Measurements from ENCODE around the gene CCR6.
"Not testable (repeated sequence)": the region's sequence is repeated elsewhere in the genome, so short reads cannot be mapped to it uniquely, and the experiment has no call there.

Gene CCR6

DNA sequence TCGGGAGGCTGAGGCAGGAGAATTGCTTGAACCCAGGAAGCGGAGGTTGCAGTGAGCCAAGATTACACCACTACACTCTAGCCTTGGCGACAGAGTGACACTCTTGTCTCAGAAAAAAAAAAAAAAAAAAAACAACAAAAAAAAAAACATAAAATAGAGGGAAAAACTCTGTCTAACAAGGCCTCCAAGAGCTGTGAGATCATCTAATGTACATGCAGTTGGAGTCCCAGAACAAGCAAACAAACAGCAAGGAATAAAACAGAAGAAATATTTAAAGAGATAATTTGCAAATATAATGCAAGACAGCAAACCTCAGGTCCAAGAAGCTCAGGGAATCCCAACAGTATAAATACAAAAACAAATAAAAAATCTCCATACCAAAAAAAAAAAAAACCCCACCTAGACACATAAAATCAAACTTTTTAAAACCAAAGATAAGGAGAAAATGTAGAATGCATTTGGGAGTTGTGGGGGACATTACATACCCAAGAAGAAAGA is 35.0 kb upstream of the CCR6 start:
- Mint-ChIP-seq H3K27me3 (ENCODE audit: low read depth) (no peaks in the 10 kb centered on the region), H3K4me1 (peaks cover 22% of the 10 kb centered on the region), H3K9me3 (peaks cover 34% of the 10 kb centered on the region), H3K27ac (no peak overlapping the region), H3K36me3 (ENCODE audit: low read depth) (peaks cover 5% of the 10 kb centered on the region), H3K4me3 (no peak overlapping the region)
- TF ChIP-seq, protein P1, sequence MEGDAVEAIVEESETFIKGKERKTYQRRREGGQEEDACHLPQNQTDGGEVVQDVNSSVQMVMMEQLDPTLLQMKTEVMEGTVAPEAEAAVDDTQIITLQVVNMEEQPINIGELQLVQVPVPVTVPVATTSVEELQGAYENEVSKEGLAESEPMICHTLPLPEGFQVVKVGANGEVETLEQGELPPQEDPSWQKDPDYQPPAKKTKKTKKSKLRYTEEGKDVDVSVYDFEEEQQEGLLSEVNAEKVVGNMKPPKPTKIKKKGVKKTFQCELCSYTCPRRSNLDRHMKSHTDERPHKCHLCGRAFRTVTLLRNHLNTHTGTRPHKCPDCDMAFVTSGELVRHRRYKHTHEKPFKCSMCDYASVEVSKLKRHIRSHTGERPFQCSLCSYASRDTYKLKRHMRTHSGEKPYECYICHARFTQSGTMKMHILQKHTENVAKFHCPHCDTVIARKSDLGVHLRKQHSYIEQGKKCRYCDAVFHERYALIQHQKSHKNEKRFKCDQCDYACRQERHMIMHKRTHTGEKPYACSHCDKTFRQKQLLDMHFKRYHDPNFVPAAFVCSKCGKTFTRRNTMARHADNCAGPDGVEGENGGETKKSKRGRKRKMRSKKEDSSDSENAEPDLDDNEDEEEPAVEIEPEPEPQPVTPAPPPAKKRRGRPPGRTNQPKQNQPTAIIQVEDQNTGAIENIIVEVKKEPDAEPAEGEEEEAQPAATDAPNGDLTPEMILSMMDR (IDR thresholded peaks at IDR 0.05; ENCODE audit: unreplicated experiment in 3 of 3): no peak

DNA sequence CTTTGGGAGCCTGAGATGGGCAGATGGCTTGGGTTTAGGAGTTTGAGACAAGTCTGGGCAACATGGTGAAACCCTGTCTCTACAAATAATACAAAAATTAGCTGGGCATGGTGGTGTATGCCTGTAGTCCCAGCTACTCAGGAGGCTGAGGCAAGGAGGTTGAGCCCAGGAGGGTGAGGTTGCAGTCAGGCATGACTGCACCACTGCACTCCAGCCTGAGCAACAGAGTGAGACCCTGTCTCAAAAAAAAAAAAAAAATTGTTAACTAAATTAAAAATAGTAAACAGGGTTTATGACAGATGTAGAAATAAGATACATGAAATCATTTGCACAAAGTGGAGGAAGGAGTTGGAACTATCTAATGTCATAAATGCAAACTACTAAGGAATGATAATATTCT is 34.2 kb upstream of the CCR6 start:
- not testable (repeated sequence) for H3K27ac Mint-ChIP-seq; H3K36me3 Mint-ChIP-seq (ENCODE audit: low read depth); H3K27me3 Mint-ChIP-seq (ENCODE audit: low read depth); H3K4me3 Mint-ChIP-seq
- peaks cover 26% of the 10 kb centered on the region for H3K9me3 Mint-ChIP-seq
- peaks cover 29% of the 10 kb centered on the region for H3K4me1 Mint-ChIP-seq

DNA sequence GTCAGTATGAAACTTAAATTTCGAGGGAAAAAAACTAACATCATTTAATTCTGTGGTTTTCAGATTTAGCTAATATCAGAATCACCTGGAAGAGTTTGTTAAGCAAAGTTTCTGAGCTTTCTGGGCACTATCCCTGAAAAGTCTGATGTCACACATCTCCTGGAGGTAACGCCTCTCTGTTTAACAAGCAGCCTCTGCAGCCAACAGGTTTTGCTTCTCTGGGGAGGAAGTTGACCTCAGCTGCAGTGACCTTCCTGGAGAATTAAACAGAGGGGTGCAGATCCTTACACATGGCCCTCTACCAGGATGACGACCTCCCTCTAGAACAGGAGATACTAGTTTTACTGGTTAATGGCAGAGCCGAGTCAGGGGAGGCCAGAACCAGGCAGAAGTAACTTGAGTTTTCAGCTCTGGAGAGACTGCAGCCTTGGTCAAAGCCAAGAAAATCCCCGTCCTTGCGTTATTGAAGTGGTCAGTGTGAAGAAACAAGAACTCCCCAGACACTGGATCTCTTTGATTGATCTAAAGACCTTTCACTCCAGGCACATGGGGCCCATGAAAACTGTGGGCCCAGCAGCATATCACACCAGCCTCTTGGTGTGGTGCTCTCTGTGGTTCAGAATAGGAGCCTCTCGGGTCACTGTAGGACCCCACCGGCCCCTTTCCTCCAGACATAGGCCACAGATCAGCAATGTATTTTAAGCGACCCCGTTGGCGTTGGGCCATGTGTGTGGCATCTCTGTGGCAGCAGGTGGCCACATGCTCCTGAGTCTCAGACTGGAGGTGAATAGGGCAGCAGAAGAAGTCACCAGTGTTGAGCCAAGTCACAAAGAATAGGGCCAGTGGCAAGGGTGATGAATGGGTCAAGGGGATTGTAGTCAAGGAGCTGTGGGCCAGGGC is 33.4 kb upstream of the CCR6 start:
- Mint-ChIP-seq H3K36me3 (ENCODE audit: low read depth) (peaks cover 5% of the 10 kb centered on the region), H3K9me3 (peaks cover 25% of the 10 kb centered on the region), H3K27me3 (ENCODE audit: low read depth) (no peaks in the 10 kb centered on the region), H3K4me3 (no peak overlapping the region), H3K4me1 (peaks cover 33% of the 10 kb centered on the region), H3K27ac (no peak overlapping the region)
- TF ChIP-seq, protein P1 (IDR thresholded peaks at IDR 0.05; ENCODE audit: unreplicated experiment in 3 of 3): no peak

DNA sequence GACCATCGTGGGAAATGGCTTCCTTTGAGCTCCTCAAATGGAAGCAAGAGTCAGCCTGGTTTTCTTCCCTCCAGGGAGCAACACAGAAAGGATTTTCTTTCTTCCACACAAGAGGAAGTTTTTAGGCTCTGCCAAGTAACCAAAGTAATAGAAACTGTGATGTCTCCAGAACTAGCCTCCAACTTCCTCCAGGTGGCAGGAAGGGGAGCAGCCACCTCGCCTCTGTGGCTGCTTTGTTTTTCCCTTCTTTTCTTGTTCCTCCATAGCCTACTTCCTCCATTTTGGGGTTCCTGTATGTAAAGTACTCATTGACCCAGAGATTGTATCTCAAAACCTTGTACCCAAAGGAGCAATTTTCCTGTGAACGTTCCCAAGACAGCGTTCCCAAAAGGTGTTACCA is 32.7 kb upstream of the CCR6 start:
- Mint-ChIP-seq H3K27me3 (ENCODE audit: low read depth) (no peaks in the 10 kb centered on the region), H3K4me1 (peaks cover 40% of the 10 kb centered on the region), H3K4me3 (no peak overlapping the region), H3K36me3 (ENCODE audit: low read depth) (peaks cover 5% of the 10 kb centered on the region), H3K27ac (no peak overlapping the region), H3K9me3 (peaks cover 25% of the 10 kb centered on the region)
- TF ChIP-seq, protein P1 (IDR thresholded peaks at IDR 0.05; ENCODE audit: unreplicated experiment in 3 of 3): no peak

DNA sequence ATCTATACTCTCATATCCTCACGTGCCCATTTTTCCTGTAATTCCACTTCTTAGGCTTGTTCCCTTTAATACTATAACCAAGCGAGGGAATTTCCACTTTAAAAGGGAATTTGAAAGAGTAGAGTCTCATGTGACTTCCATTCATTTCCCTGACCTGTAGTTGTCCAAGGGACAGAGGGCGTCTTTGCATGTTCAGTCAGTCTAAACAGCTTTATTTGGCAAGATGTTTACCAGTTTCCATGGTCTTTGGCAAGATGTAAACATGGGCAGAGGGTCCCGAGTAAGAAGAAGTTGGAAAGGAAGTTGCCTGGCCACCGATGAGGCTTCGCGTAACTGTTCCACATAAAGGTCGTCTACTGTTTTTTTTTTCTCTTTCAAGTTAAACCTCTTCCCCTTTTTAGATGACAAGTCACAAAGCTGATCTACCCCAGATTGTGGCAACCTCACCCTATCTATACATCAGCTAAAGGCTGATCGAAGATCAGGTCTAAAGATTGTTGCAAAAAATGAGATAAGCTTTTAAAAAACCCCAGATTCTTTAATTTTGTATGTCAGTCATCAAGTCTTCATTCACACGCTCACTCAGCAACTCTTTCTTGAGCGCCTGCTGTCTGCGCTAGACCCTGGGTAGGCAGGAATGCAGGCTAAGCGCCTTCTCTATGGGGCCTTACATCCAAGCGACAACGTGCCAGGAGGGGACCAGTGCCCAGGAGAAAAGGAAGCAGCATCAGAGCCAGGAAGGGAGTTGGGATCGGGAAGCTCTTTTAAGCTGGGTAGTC is 31.7 kb upstream of the CCR6 start:
- Mint-ChIP-seq H3K4me3 (no peak overlapping the region), H3K4me1 (peaks cover 44% of the 10 kb centered on the region), H3K27ac (peak overlapping the region in 2 of 3 experiments; percentile 91 to 92), H3K9me3 (peaks cover 21% of the 10 kb centered on the region), H3K27me3 (ENCODE audit: low read depth) (no peaks in the 10 kb centered on the region), H3K36me3 (ENCODE audit: low read depth) (peaks cover 5% of the 10 kb centered on the region)
- TF ChIP-seq, protein P1 (IDR thresholded peaks at IDR 0.05; ENCODE audit: unreplicated experiment in 3 of 3): no peak

DNA sequence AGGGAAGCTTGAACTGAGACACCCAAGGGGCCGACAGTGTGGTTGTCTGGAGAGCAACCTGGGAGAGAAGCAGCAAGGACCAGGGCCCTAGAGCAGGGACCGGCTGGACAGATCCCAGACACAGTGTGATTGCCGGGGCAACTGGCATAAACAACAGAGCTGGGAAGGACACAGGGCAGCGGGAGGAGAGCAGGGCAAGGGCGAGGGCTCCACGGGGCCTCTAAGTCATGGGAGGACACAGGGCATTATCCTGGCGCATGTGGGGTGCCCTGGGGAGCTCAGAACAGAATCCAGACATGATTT is 31.1 kb upstream of the CCR6 start:
- Mint-ChIP-seq H3K4me1 (peaks cover 44% of the 10 kb centered on the region), H3K4me3 (no peak overlapping the region), H3K9me3 (peaks cover 20% of the 10 kb centered on the region), H3K27ac (peak overlapping the region; percentile 64 to 92 (median 91)), H3K27me3 (ENCODE audit: low read depth) (no peaks in the 10 kb centered on the region), H3K36me3 (ENCODE audit: low read depth) (peaks cover 5% of the 10 kb centered on the region)
- TF ChIP-seq, protein P1 (IDR thresholded peaks at IDR 0.05; ENCODE audit: unreplicated experiment in 3 of 3): no peak
